ENCODE results near the gene LHX6.

DNA sequence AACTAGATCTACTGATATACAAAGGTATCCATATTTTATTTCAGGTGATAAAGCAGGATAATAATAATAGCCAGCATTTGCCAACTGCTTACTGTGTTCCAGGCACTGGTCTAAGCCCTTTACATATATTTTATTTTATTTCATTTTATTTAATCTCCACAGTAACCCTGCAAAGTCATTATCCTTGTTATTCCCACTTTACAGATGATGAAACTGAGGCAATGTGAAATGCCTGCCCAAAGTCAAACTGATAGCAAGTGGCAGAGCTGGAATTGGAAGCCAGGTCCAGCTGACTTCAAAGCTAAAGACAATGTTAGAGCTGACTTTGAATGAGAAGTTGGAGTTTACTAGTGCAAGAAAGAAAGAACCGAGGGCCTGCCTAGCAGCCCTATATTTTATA is 44.2 kb downstream of the LHX6 start:
- TF ChIP-seq GATA3 (IDR thresholded peaks at IDR 0.05; ENCODE audit: low read depth, low read length) (no peak), GATA2 (IDR thresholded peaks at IDR 0.05; ENCODE audit: low read depth, low read length) (no peak)

Data from SH-SY5Y (cell line).